GM18907 (cell line): ENCODE measurements around the gene PRUNE2.

ENCODE experiments used
- ATAC-seq: cut with Tn5 transposase; IDR thresholded peaks from one replicate; pipeline ENCODE4 v1.9.1; 2021; ENCODE audit warnings: mild to moderate bottlenecking, moderate library complexity; ENCODE audit not compliant: unreplicated experiment

PRUNE2 gene

GRCh38 chr9:76704593-76705204 is 201.2 kb downstream of the PRUNE2 start:
- no peak for ATAC-seq

- ATAC-seq, result no peak
Measured at GRCh38 chr9:76703270-76703669, 202.6 kb downstream of the PRUNE2 start.

- ATAC-seq, result no peak
Measured at GRCh38 chr9:76701441-76702039, 204.4 kb downstream of the PRUNE2 start.

DNA sequence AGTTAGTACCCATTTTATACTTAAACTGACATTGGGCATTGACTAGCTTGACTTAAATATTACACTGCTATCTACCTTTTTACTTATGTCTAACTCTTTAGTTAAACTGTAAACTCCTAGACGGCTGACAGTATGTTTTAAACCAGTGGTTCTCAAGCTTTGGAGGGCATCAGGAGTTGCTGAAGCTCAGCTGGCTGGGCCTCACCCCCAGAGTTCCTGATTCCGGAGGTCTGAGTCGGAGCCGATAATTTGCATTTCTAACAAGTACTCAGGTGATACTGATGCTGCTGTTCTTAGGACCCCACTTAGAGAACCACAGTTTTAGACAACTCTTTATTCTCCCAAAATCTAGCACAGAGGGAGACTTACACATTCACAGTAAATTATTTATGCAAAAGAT is 205.0 kb downstream of the PRUNE2 start:
- no peak for ATAC-seq

GRCh38 chr9:76699971-76700370 is 205.9 kb downstream of the PRUNE2 start:
- no peak for ATAC-seq

- no peak for ATAC-seq
Measured at GRCh38 chr9:76697554-76697953, 208.4 kb downstream of the PRUNE2 start.

DNA sequence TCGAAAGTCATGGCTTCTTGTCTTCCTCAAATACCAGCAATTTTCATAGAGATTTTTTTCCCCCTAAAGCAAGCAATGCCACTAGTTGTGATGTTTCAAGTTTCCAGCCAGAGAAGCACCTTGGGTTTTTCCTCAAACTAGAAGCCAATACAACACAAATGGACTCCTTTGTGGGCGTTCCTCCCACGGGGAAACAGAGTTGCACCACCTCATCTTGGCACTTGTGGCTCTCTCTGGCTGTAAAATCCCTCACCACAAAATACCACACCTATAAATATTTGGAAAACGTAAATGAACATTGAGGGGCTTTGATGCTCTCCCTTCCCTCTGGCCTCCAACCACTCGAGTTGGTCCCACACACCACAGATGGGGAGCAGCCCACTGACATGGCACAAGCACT is 208.8 kb downstream of the PRUNE2 start:
- no peak for ATAC-seq

GRCh38 chr9:76693912-76694311 is 212.0 kb downstream of the PRUNE2 start:
- ATAC-seq, result no peak

GRCh38 chr9:76692458-76693129 is 213.3 kb downstream of the PRUNE2 start:
- no peak for ATAC-seq

GRCh38 chr9:76691517-76692313 is 214.2 kb downstream of the PRUNE2 start:
- no peak for ATAC-seq

- ATAC-seq, result no peak
Measured at GRCh38 chr9:76690973-76691370, 214.9 kb downstream of the PRUNE2 start.

GRCh38 chr9:76690246-76690972 is 215.5 kb downstream of the PRUNE2 start:
- no peak for ATAC-seq

GRCh38 chr9:76688471-76689238 is 217.3 kb downstream of the PRUNE2 start:
- ATAC-seq, result no peak

- no peak for ATAC-seq
Measured at GRCh38 chr9:76687861-76688391, 218.0 kb downstream of the PRUNE2 start.

DNA sequence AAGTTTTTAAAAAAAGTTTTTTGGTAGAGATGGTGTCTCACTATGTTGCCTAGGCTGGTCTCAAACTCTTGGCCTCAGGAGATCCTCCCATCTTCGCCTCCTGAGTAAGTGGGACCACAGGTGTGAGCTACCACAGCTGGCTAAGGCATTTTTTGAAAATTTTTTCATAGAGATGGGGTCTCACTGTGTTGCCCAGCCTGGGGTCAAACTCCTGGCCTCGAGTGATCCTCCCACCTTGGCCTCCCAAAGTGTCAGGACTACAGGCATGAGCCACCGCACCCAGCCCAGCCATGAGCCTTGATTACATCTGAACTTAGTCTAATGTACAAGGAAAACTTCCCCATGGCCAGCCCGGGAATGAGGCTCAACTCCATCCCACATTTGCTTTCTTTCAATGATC is 219.2 kb downstream of the PRUNE2 start:
- ATAC-seq, result no peak

GRCh38 chr9:76684213-76684612 is 221.7 kb downstream of the PRUNE2 start:
- no peak for ATAC-seq

DNA sequence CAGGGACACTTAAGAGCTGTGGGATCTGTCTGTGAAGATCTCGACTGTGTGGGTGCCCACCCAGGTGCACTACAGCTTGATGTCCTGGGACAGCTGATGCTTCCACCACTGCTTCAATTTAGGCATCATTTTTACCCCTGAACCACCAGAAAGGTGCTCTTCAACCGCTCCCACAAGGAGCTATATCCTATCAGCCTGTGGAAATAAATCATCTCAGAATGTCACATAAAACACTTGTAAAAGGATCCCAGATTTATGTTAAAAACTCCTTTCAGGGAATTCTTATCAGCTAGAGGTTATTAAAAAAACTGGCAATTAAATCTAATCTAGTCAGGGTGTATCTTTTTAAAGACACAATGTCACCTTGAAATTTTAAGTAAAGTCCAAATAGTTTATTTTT is 224.4 kb downstream of the PRUNE2 start:
- no peak for ATAC-seq

DNA sequence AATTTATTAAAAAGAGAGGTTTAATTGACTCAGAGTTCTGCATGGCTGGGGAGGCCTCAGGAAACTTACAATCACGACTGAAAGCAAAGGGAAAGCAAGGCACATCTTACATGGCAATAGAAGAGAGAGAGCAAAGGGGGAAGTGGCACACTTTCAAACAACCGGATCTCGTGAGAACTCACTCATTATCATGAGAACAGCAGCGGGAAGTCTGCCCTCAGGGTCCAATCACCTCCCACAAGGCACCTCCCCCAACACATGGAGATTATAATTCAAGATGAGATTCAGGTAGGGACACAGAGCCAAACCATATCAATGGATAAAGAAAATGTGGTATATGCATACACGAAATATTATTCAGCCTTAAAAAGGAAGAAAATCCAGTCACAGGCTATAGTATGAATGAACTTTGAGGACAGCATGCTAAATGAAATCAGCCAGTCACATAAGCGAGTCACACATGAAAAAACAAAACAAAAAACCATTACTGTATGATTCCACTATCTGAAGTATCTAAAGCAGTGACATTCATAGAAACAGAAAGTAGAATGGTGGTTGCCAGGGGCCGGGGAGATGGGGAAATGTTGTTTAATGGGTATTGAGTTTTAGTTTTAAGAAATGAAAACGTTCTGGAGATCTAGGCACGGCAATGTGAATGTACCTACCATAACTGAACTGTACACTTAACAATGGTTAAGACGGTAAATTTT is 225.0 kb downstream of the PRUNE2 start:
- no peak for ATAC-seq

DNA sequence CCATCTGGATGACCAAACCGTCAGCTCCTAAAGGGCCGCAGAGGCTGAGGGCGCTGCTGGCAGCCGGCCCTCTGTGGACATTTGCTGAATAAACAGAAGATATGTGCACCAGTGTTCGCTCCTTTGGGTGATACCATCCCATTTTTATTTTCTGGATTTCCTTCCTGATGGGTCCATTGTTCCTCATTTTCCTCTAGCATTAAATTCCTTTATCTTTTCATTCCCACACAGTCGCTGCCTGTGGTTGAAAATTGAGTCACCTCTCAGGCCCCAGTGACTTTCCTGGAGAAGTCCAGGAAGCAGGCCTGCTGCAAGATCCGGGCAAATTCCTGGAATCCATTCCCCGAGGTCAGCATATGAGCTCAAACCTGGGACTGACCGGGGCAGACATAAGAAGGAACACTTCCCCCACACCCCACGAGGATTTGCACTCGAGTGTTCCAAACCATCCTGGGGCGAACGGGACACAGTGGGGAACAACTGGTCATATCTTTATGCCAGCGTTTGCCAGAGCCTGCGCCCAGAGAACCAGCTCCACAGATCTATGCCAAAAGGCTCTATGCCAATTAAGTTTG is 228.3 kb downstream of the PRUNE2 start:
- no peak for ATAC-seq
